PFSK-1 (cell line): ENCODE measurements around the gene GSAP.

Source experiments
- FOXP2 ChIP-seq: optimal IDR thresholded peaks from 2 replicates; pipeline ENCODE3; 2011; ENCODE audit warnings: borderline replicate concordance, control low read depth, inconsistent platforms; ENCODE audit not compliant: insufficient read depth; ENCODE audit errors: extremely low read length, extremely low read depth
- POLR2AphosphoS5 ChIP-seq: IDR thresholded peaks from 2 replicates; pipeline ENCODE4 v1.6.1; 2012; ENCODE audit warnings: low read depth, mild to moderate bottlenecking, control low read depth, low read length, moderate library complexity
- SIN3A ChIP-seq: IDR thresholded peaks from 2 replicates; pipeline ENCODE4 v1.6.1; 2012; ENCODE audit warnings: mild to moderate bottlenecking, low read length, moderate library complexity, borderline replicate concordance; ENCODE audit not compliant: insufficient read depth
- TAF1 ChIP-seq: IDR thresholded peaks from 2 replicates; pipeline ENCODE4 v1.6.1; 2012; ENCODE audit warnings: low read length, control low read depth, borderline replicate concordance; ENCODE audit not compliant: insufficient read depth
- TF ChIP-seq, protein P1 (sequence below), 2 experiments: IDR thresholded peaks; 2 replicates each; pipeline versions ENCODE4 v1.6.1 to v1.8.0; 2011 to 2012; ENCODE audit warnings: low read depth in 2 of 2, low read length in 2 of 2, control low read depth in 1 of 2, inconsistent platforms in 1 of 2, mild to moderate bottlenecking in 1 of 2, moderate library complexity in 1 of 2; ENCODE audit not compliant: insufficient read depth in 1 of 2

DNA sequence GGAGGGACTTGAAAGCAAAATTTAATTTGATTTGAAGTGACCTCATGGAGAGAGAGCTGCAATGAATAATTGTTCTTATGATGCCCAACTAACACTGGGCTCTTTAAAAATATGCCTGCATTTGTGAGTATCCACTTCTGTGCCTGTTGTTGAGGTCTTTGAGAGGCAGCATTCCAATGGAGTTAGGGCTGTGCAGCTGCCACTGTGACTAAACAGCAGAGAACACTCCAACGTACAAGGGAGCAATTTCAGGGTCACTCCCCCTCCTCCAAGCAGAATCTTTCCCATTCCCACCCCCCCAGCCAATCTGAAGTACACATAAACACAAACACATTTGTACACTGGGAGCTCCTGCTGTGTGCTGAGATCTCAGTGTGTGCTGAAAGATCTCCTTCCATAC, 28.0 kb upstream of the GSAP start:
- TF ChIP-seq SIN3A (no peak), TAF1 (no peak), POLR2AphosphoS5 (no peak), FOXP2 (no peak)
- TF ChIP-seq, protein P1, sequence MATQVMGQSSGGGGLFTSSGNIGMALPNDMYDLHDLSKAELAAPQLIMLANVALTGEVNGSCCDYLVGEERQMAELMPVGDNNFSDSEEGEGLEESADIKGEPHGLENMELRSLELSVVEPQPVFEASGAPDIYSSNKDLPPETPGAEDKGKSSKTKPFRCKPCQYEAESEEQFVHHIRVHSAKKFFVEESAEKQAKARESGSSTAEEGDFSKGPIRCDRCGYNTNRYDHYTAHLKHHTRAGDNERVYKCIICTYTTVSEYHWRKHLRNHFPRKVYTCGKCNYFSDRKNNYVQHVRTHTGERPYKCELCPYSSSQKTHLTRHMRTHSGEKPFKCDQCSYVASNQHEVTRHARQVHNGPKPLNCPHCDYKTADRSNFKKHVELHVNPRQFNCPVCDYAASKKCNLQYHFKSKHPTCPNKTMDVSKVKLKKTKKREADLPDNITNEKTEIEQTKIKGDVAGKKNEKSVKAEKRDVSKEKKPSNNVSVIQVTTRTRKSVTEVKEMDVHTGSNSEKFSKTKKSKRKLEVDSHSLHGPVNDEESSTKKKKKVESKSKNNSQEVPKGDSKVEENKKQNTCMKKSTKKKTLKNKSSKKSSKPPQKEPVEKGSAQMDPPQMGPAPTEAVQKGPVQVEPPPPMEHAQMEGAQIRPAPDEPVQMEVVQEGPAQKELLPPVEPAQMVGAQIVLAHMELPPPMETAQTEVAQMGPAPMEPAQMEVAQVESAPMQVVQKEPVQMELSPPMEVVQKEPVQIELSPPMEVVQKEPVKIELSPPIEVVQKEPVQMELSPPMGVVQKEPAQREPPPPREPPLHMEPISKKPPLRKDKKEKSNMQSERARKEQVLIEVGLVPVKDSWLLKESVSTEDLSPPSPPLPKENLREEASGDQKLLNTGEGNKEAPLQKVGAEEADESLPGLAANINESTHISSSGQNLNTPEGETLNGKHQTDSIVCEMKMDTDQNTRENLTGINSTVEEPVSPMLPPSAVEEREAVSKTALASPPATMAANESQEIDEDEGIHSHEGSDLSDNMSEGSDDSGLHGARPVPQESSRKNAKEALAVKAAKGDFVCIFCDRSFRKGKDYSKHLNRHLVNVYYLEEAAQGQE (IDR thresholded peaks at IDR 0.05; ENCODE audit: insufficient read depth in 1 of 2, low read depth in 2 of 2, low read length in 2 of 2) = no peak
